HEK293 (cell line): ENCODE results near the gene TTLL13.

Experiments
- CTCF ChIA-PET: fragments of 350-600 bp; formaldehyde crosslinking; extraction: SDS; loops from one replicate; lab custom pipeline; 2021; ENCODE audit warnings: antibody characterized with exemption; lab: Yijun Ruan, JAX
- POLR2A ChIA-PET: fragments of 300-600 bp; formaldehyde crosslinking; extraction: SDS; loops from one replicate; lab custom pipeline; 2020; ENCODE audit warnings: antibody characterized with exemption, inconsistent platforms; lab: Yijun Ruan, JAX
- H3K27ac ChIP-seq: fragments of 200-500 bp; sonication (Bioruptor generic); 2 replicates; pipeline ENCODE4 v1.5.1; 2014; ENCODE audit warnings: low read depth, low read length, control low read depth, inconsistent platforms; ENCODE audit errors: extremely low read depth
- H3K36me3 ChIP-seq, 2 experiments: fragments of 200-500 bp in 1 of 2; sonication (Bioruptor generic) in 1 of 2; 1 replicate in 1 of 2; 2 replicates in 1 of 2; pipeline ENCODE4 v1.5.1; 2014 to 2017; ENCODE audit warnings: inconsistent platforms in 2 of 2, low read length in 2 of 2; ENCODE audit not compliant: control insufficient read depth in 2 of 2, insufficient read depth in 1 of 2
- H3K4me1 ChIP-seq: fragments of 200-500 bp; sonication (Bioruptor generic); 2 replicates; pipeline ENCODE4 v1.5.1; 2014; ENCODE audit warnings: mild to moderate bottlenecking, low read length, inconsistent platforms; ENCODE audit not compliant: control insufficient read depth, insufficient read depth
- H3K4me3 ChIP-seq: 2 replicates; pipeline ENCODE4 v1.5.1; 2011; ENCODE audit warnings: low read depth, mild to moderate bottlenecking, control low read depth, low read length, moderate library complexity
- H3K9me3 ChIP-seq: fragments of 200-500 bp; sonication (Bioruptor generic); 2 replicates; pipeline ENCODE4 v1.5.1; 2014; ENCODE audit warnings: low read depth, low read length, inconsistent platforms; ENCODE audit not compliant: control insufficient read depth, insufficient read depth
- GLIS2 ChIP-seq: fragments of 450-650 bp; formaldehyde crosslinking; IDR thresholded peaks from 2 replicates; pipeline ENCODE4 v1.5.1; 2016; ENCODE audit warnings: missing biosample characterization, missing genetic modification characterization
- HIC1 ChIP-seq: fragments of 450-650 bp; formaldehyde crosslinking; IDR thresholded peaks from 2 replicates; pipeline ENCODE4 v1.5.1; 2016; ENCODE audit warnings: missing biosample characterization, missing genetic modification characterization
- MEIS1 ChIP-seq: sonication (generic); formaldehyde crosslinking; IDR thresholded peaks from 2 replicates; pipeline ENCODE4 v1.8.1; 2022; ENCODE audit warnings: missing genetic modification reagents, mild to moderate bottlenecking, borderline replicate concordance
- OVOL3 ChIP-seq: fragments of 450-650 bp; formaldehyde crosslinking; IDR thresholded peaks from 2 replicates; pipeline ENCODE4 v1.5.1; 2016; ENCODE audit warnings: missing biosample characterization, missing genetic modification characterization
- PRDM10 ChIP-seq: fragments of 450-650 bp; formaldehyde crosslinking; IDR thresholded peaks from 2 replicates; pipeline ENCODE4 v1.5.1; 2016; ENCODE audit warnings: missing biosample characterization, missing genetic modification characterization
- WT1 ChIP-seq: fragments of 450-650 bp; formaldehyde crosslinking; IDR thresholded peaks from 2 replicates; pipeline ENCODE4 v1.5.1; 2016; ENCODE audit warnings: missing biosample characterization, missing genetic modification characterization
- ZBTB10 ChIP-seq: fragments of 450-650 bp; formaldehyde crosslinking; IDR thresholded peaks from 2 replicates; pipeline ENCODE4 v1.5.1; 2016; ENCODE audit warnings: missing biosample characterization, missing genetic modification characterization
- ZEB2 ChIP-seq: fragments of 450-650 bp; formaldehyde crosslinking; IDR thresholded peaks from 2 replicates; pipeline ENCODE4 v1.5.1; 2016; ENCODE audit warnings: missing biosample characterization, missing genetic modification characterization
- ZFHX2 ChIP-seq: fragments of 450-650 bp; formaldehyde crosslinking; conservative IDR thresholded peaks from 2 replicates; pipeline ENCODE4 v1.5.1; 2016; ENCODE audit warnings: missing biosample characterization, missing genetic modification characterization
- ZFP37 ChIP-seq: fragments of 450-650 bp; formaldehyde crosslinking; IDR thresholded peaks from 2 replicates; pipeline ENCODE4 v1.5.1; 2016; ENCODE audit warnings: missing biosample characterization, missing genetic modification characterization
- ZIC2 ChIP-seq: fragments of 450-650 bp; formaldehyde crosslinking; IDR thresholded peaks from 2 replicates; pipeline ENCODE4 v1.5.1; 2016; ENCODE audit warnings: missing biosample characterization, missing genetic modification characterization
- ZNF169 ChIP-seq: fragments of 450-650 bp; formaldehyde crosslinking; IDR thresholded peaks from 2 replicates; pipeline ENCODE4 v1.5.1; 2016; ENCODE audit warnings: missing biosample characterization, missing genetic modification characterization
- ZNF174 ChIP-seq: fragments of 450-650 bp; formaldehyde crosslinking; IDR thresholded peaks from 2 replicates; pipeline ENCODE4 v1.5.0; 2017; ENCODE audit warnings: missing biosample characterization, mild to moderate bottlenecking, missing genetic modification characterization
- ZNF335 ChIP-seq: fragments of 450-650 bp; formaldehyde crosslinking; conservative IDR thresholded peaks from 2 replicates; pipeline ENCODE4 v1.5.1; 2016; ENCODE audit warnings: missing biosample characterization, missing genetic modification characterization
- ZNF354C ChIP-seq: fragments of 450-650 bp; formaldehyde crosslinking; IDR thresholded peaks from 2 replicates; pipeline ENCODE4 v1.5.1; 2016; ENCODE audit warnings: missing biosample characterization, missing genetic modification characterization, low read depth, borderline replicate concordance
- ZNF449 ChIP-seq: fragments of 450-650 bp; formaldehyde crosslinking; IDR thresholded peaks from 2 replicates; pipeline ENCODE4 v1.5.1; 2017; ENCODE audit warnings: missing biosample characterization, mild to moderate bottlenecking, missing genetic modification characterization, moderate library complexity
- ZNF513 ChIP-seq: fragments of 450-650 bp; IDR thresholded peaks from 2 replicates; pipeline ENCODE4 v1.5.1; 2018; ENCODE audit warnings: missing biosample characterization, missing genetic modification characterization
- ZNF544 ChIP-seq: fragments of 450-650 bp; formaldehyde crosslinking; IDR thresholded peaks from 2 replicates; pipeline ENCODE4 v1.5.0; 2017; ENCODE audit warnings: missing biosample characterization, missing genetic modification characterization
- ZNF555 ChIP-seq: fragments of 450-650 bp; formaldehyde crosslinking; conservative IDR thresholded peaks from 2 replicates; pipeline ENCODE4 v1.5.1; 2017; ENCODE audit warnings: missing biosample characterization, mild to moderate bottlenecking, missing genetic modification characterization, inconsistent platforms
- ZNF585B ChIP-seq: fragments of 450-650 bp; formaldehyde crosslinking; IDR thresholded peaks from 2 replicates; pipeline ENCODE4 v1.5.1; 2016; ENCODE audit warnings: missing biosample characterization, missing genetic modification characterization
- ZNF623 ChIP-seq: fragments of 450-650 bp; formaldehyde crosslinking; IDR thresholded peaks from 2 replicates; pipeline ENCODE4 v1.5.1; 2016; ENCODE audit warnings: missing biosample characterization, missing genetic modification characterization
- ZNF645 ChIP-seq: fragments of 450-650 bp; formaldehyde crosslinking; IDR thresholded peaks from 2 replicates; pipeline ENCODE4; 2016; ENCODE audit warnings: missing biosample characterization, missing genetic modification characterization
- ZNF747 ChIP-seq: fragments of 450-650 bp; formaldehyde crosslinking; IDR thresholded peaks from 2 replicates; pipeline ENCODE4 v1.5.1; 2016; ENCODE audit warnings: missing biosample characterization, missing genetic modification characterization
- ZNF785 ChIP-seq: fragments of 450-650 bp; formaldehyde crosslinking; IDR thresholded peaks from 2 replicates; pipeline ENCODE4 v1.5.1; 2016; ENCODE audit warnings: missing biosample characterization, missing genetic modification characterization
- ZXDB ChIP-seq: fragments of 450-650 bp; formaldehyde crosslinking; IDR thresholded peaks from 2 replicates; pipeline ENCODE4 v1.5.1; 2016; ENCODE audit warnings: missing biosample characterization, missing genetic modification characterization

Gene TTLL13

GRCh38 chr15:90200534-90201129 lies 48.7 kb upstream of the TTLL13 start:
- ChIA-PET CTCF (interaction anchor here (0.7 to 3.5 kb wide), 7 partner anchors 14 to 1296 kb away, joined by 3 to 20 read pairs (median 3); no protein-coding TSS in a partner anchor), POLR2A (interaction anchor here (0.7 to 4.3 kb wide), 14 partner anchors 9 to 98 kb away, joined by 3 to 48 read pairs (median 6); partner anchors contain the start of genes CIB1, GDPGP1, IDH2 and TTLL13)
- Histone ChIP-seq H3K4me1 (peaks cover 8% of the 10 kb centered on the region), H3K27ac (peak overlapping the region; percentile 48; the same call in 1 of the 2 replicates), H3K4me3 (peak overlapping the region; percentile 67), H3K9me3 (no peaks in the 10 kb centered on the region), H3K36me3 (no peaks in the 10 kb centered on the region; a peak in 1 of 3 replicates)
- TF ChIP-seq ZXDB (tag by site-specific recombination) (no peak), ZNF623 (tag by site-specific recombination) (no peak), ZIC2 (peak; percentile 37), PRDM10 (tag by site-specific recombination) (peak; percentile 80), ZNF585B (tag by site-specific recombination) (no peak), ZNF335 (peak; percentile 48), ZNF645 (tag by site-specific recombination) (no peak), ZNF449 (tag by site-specific recombination) (peak; percentile 43; the same call in 1 of the 2 replicates), ZBTB10 (tag by site-specific recombination) (no peak), ZFHX2 (tag by site-specific recombination) (no peak), ZNF555 (tag by site-specific recombination) (no peak), ZNF513 (tag by site-specific recombination) (no peak), ZNF544 (tag by site-specific recombination) (no peak), ZNF174 (tag by site-specific recombination) (no peak), MEIS1 (CRISPR knock-in tag) (no peak), OVOL3 (no peak), HIC1 (tag by site-specific recombination) (no peak), ZNF354C (tag by site-specific recombination) (no peak), ZNF169 (tag by site-specific recombination) (no peak), ZNF747 (tag by site-specific recombination) (no peak), WT1 (0 out of 2 replicates have a peak, but pooled peaks have one; percentile 9), ZEB2 (tag by site-specific recombination) (no peak), GLIS2 (tag by site-specific recombination) (peak; percentile 53; the same call in 1 of the 2 replicates), ZNF785 (no peak), ZFP37 (tag by site-specific recombination) (no peak)
